PFSK-1 (cell line): Measurements from ENCODE around the gene M6PR.
A peak's percentile ranks its signal among the peaks of the same experiment; 100 is the strongest.

Source experiments
- FOXP2 ChIP-seq: optimal IDR thresholded peaks from 2 replicates; pipeline ENCODE3; 2011; ENCODE audit warnings: borderline replicate concordance, control low read depth, inconsistent platforms; ENCODE audit not compliant: insufficient read depth; ENCODE audit errors: extremely low read length, extremely low read depth
- POLR2AphosphoS5 ChIP-seq: IDR thresholded peaks from 2 replicates; pipeline ENCODE4 v1.6.1; 2012; ENCODE audit warnings: low read depth, mild to moderate bottlenecking, control low read depth, low read length, moderate library complexity
- SIN3A ChIP-seq: IDR thresholded peaks from 2 replicates; pipeline ENCODE4 v1.6.1; 2012; ENCODE audit warnings: mild to moderate bottlenecking, low read length, moderate library complexity, borderline replicate concordance; ENCODE audit not compliant: insufficient read depth
- TAF1 ChIP-seq: IDR thresholded peaks from 2 replicates; pipeline ENCODE4 v1.6.1; 2012; ENCODE audit warnings: low read length, control low read depth, borderline replicate concordance; ENCODE audit not compliant: insufficient read depth
- TF ChIP-seq, protein P1 (sequence below), 2 experiments: IDR thresholded peaks; 2 replicates each; pipeline versions ENCODE4 v1.6.1 to v1.8.0; 2011 to 2012; ENCODE audit warnings: low read depth in 2 of 2, low read length in 2 of 2, control low read depth in 1 of 2, inconsistent platforms in 1 of 2, mild to moderate bottlenecking in 1 of 2, moderate library complexity in 1 of 2; ENCODE audit not compliant: insufficient read depth in 1 of 2

M6PR gene

GRCh38 chr12:8946733-8947132 lies 2.7 kb downstream of the M6PR start:
- TF ChIP-seq POLR2AphosphoS5 (no peak), SIN3A (no peak)

GRCh38 chr12:8943565-8944186 lies 5.8 kb downstream of the M6PR start:
- no peak for TF ChIP-seq SIN3A
- TF ChIP-seq, protein P1, sequence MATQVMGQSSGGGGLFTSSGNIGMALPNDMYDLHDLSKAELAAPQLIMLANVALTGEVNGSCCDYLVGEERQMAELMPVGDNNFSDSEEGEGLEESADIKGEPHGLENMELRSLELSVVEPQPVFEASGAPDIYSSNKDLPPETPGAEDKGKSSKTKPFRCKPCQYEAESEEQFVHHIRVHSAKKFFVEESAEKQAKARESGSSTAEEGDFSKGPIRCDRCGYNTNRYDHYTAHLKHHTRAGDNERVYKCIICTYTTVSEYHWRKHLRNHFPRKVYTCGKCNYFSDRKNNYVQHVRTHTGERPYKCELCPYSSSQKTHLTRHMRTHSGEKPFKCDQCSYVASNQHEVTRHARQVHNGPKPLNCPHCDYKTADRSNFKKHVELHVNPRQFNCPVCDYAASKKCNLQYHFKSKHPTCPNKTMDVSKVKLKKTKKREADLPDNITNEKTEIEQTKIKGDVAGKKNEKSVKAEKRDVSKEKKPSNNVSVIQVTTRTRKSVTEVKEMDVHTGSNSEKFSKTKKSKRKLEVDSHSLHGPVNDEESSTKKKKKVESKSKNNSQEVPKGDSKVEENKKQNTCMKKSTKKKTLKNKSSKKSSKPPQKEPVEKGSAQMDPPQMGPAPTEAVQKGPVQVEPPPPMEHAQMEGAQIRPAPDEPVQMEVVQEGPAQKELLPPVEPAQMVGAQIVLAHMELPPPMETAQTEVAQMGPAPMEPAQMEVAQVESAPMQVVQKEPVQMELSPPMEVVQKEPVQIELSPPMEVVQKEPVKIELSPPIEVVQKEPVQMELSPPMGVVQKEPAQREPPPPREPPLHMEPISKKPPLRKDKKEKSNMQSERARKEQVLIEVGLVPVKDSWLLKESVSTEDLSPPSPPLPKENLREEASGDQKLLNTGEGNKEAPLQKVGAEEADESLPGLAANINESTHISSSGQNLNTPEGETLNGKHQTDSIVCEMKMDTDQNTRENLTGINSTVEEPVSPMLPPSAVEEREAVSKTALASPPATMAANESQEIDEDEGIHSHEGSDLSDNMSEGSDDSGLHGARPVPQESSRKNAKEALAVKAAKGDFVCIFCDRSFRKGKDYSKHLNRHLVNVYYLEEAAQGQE (IDR thresholded peaks at IDR 0.05; ENCODE audit: insufficient read depth in 1 of 2, low read depth in 2 of 2, low read length in 2 of 2): no peak
- TF ChIP-seq FOXP2: no peak
- TF ChIP-seq POLR2AphosphoS5: no peak
- TF ChIP-seq TAF1: no peak

- TF ChIP-seq, protein P1 (IDR thresholded peaks at IDR 0.05; ENCODE audit: insufficient read depth in 1 of 2, low read depth in 2 of 2, low read length in 2 of 2): no peak
- TF ChIP-seq TAF1 (no peak), SIN3A (no peak), POLR2AphosphoS5 (no peak), FOXP2 (no peak)
These were observed 7.6 kb downstream of the M6PR start for GRCh38 chr12:8941691-8942478.

DNA sequence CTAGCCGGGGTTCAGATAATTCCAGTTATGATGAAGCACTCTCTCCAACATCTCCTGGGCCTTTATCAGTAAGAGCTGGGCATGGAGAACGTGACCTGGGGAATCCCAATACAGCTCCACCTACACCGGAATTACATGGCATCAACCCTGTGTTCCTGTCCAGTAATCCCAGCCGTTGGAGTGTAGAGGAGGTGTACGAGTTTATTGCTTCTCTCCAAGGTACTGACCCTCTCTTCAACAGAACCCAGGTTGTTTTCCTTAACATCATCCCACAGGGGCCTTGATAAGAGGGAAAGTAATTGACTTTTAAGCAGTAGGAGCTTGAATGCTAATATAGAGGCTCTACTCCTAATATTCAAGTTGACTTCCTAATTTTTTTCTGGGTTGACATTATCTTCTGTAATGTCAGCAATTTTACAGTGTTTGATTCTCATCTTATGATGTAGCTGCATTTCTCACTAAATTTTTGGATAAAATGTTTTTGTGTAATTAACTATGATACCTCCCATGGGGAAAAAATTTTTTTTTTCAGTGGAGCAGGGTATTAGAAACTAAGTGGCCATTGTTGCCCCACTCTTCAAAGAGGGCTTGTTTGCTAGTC lies 11.5 kb downstream of the M6PR start:
- TF ChIP-seq, protein P1 (IDR thresholded peaks at IDR 0.05; ENCODE audit: insufficient read depth in 1 of 2, low read depth in 2 of 2, low read length in 2 of 2): peak; percentile 12 to 41; a peak in 1 of 4 replicates

DNA sequence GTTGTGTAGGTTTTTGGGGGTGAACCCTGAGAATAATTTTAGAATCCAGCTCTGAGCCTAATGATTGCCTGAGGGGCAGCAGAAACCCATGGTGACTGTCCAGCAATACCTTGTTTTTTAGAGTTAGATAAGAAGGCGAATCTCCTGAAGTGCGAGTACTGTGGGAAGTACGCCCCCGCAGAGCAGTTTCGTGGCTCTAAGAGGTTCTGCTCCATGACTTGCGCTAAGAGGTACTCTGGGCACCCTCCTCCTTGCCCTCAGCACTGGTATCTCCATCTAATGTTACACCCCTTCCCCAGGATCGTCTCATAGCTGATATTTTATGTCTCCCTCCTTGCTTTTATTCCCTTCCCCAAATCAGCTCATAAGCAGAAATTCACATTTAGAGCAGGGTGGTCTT lies 12.7 kb downstream of the M6PR start:
- TF ChIP-seq SIN3A: no peak
- TF ChIP-seq FOXP2: no peak
- TF ChIP-seq, protein P1 (IDR thresholded peaks at IDR 0.05; ENCODE audit: insufficient read depth in 1 of 2, low read depth in 2 of 2, low read length in 2 of 2): no peak
- TF ChIP-seq TAF1: no peak
- no peak for TF ChIP-seq POLR2AphosphoS5
